Measurements from ENCODE around the gene LIMA1.

Gene LIMA1

DNA sequence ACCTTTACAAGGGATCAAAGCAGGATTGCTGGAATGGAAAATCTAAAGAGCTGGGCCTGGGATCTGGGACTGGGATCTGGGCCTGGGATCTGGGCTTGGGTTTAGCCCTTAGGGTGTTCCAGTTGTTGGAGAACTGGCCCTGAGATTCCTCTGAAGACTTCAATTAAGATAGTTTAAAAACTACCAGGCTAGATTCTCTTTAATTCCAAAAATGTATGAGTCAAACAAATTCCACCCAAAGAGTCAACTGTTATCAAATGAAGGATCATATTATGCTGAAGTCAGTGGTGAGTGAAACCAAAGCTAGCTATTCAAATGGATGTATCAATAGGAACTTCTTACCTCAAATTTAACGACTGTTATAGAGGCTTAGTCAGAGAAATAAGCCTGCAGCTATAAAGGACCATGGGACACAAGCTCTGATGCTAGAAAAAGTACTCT, 40.5 kb downstream of the LIMA1 start:
- no peak for DNase-seq (ENCODE audit: extremely low spot score)
- TF ChIP-seq TARDBP (IDR thresholded peaks at IDR 0.05): no peak
- TF ChIP-seq SUZ12 (IDR thresholded peaks at IDR 0.05): no peak
- TF ChIP-seq CTBP1 (IDR thresholded peaks at IDR 0.05; ENCODE audit: borderline replicate concordance): no peak
- no peak for TF ChIP-seq FOXM1 (IDR thresholded peaks at IDR 0.05; ENCODE audit: borderline replicate concordance)
- TF ChIP-seq PKNOX1 (IDR thresholded peaks at IDR 0.05): no peak
- TF ChIP-seq NFRKB (IDR thresholded peaks at IDR 0.05): no peak
- no peak for TF ChIP-seq ARNT (IDR thresholded peaks at IDR 0.05)
- TF ChIP-seq L3MBTL2 (conservative IDR thresholded peaks at IDR 0.05): no peak
- TF ChIP-seq ELF4 (IDR thresholded peaks at IDR 0.05): no peak
- TF ChIP-seq FOXK2 (IDR thresholded peaks at IDR 0.05): no peak
- no peak for TF ChIP-seq ZNF384 (IDR thresholded peaks at IDR 0.05)
- no peak for TF ChIP-seq BHLHE40 (IDR thresholded peaks at IDR 0.05; ENCODE audit: borderline replicate concordance)
- no peak for TF ChIP-seq FOXA1 (IDR thresholded peaks at IDR 0.05)
- ChIA-PET POLR2A (interaction anchor here (1.1 to 1.2 kb wide), 2 partner anchors 22 to 41 kb away, joined by 3 to 4 read pairs; no protein-coding TSS in a partner anchor), CTCF (no interaction called here)

DNA sequence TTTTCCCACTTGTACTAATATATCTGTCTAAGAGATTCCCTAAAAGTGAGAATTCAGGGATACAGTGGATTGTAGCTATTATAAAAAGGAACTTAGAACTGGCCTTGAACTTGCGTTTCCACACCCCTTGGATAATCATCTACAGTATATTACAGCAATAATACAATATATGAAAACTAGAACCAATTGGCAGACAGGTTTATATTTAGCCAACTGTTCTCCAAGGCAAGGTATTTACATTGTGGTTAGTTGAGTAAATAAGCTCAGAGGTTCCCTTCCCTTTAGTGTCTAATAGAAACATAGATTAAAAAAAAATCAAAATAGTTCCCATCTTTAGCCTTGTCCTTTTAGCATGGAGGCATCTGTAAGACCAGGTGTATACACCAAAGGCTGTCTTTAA, 42.1 kb downstream of the LIMA1 start:
- ChIA-PET POLR2A (interaction anchor here (1.3 kb wide), 1 partner anchor 18 kb away, joined by 3 read pairs; no protein-coding TSS in a partner anchor), CTCF (no interaction called here)
- DNase-seq (ENCODE audit: extremely low spot score): no peak
- TF ChIP-seq SP1 (IDR thresholded peaks at IDR 0.05) (no peak), FOXA1 (IDR thresholded peaks at IDR 0.05) (no peak), ELF4 (IDR thresholded peaks at IDR 0.05) (no peak), HDGF (IDR thresholded peaks at IDR 0.05; ENCODE audit: borderline replicate concordance) (no peak), TARDBP (IDR thresholded peaks at IDR 0.05) (no peak), ZNF384 (IDR thresholded peaks at IDR 0.05) (no peak), FOXM1 (IDR thresholded peaks at IDR 0.05; ENCODE audit: borderline replicate concordance) (no peak), SUZ12 (IDR thresholded peaks at IDR 0.05) (no peak), LEF1 (IDR thresholded peaks at IDR 0.05; ENCODE audit: borderline replicate concordance) (no peak), NFRKB (IDR thresholded peaks at IDR 0.05) (no peak), ARNT (IDR thresholded peaks at IDR 0.05) (no peak), CTBP1 (IDR thresholded peaks at IDR 0.05; ENCODE audit: borderline replicate concordance) (no peak), L3MBTL2 (conservative IDR thresholded peaks at IDR 0.05) (no peak)

DNA sequence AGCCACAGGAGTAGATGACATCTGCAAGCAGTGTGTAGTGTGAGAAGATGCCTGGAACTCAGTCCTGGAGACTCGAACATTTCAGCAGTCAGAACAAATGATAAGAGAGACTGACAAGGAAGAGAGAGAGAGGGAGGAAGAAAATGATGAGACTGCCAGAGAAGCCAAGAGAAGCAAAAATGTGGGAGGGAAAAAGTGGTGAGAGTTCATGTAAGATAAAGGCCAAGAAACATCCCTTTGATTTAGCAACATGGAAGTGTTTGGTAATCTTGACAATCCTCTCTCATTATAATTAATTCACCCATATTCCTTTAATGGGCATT, 42.6 kb downstream of the LIMA1 start:
- ChIA-PET POLR2A (interaction anchor here (1.3 kb wide), 1 partner anchor 18 kb away, joined by 3 read pairs; no protein-coding TSS in a partner anchor), CTCF (no interaction called here)
- DNase-seq (ENCODE audit: extremely low spot score): no peak
- no peak for TF ChIP-seq LEF1 (IDR thresholded peaks at IDR 0.05; ENCODE audit: borderline replicate concordance)
- TF ChIP-seq BHLHE40 (IDR thresholded peaks at IDR 0.05; ENCODE audit: borderline replicate concordance): no peak
- no peak for TF ChIP-seq NFRKB (IDR thresholded peaks at IDR 0.05)
- TF ChIP-seq TARDBP (IDR thresholded peaks at IDR 0.05): no peak
- no peak for TF ChIP-seq SP1 (IDR thresholded peaks at IDR 0.05)

DNA sequence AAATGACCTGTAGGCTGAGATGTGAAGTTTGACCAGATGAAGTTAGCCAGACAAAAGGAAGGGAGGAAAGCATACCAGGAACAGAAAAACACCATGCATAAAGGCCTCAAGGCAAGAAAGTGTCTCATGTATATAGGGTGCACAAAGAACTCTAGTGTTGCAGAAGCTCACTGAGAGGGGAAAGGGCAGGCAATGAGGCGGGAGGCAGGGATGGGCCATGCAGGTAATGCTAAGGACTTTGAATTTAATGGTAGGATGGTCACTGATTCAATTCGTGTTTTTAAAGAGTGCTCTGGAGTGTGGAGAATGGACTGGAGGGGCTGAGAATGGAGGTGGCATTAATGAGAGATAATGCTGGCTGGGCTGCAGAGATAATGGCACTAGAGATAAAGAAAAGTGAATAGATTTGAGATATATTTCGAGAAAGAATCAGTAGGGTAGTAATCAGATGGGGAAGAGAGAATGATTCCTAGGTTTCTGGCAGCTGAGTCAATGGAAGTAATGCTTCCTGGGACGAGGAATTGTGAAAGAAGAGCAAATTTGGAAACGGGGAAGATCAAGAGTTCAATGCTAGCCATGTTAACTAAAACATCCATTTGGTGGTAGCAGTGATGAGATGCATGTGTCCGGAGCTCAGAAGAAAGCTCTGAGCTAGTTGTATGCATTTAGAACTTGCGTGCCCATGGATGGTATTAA, 43.1 kb downstream of the LIMA1 start:
- TF ChIP-seq PKNOX1 (IDR thresholded peaks at IDR 0.05) (no peak), FOXA1 (IDR thresholded peaks at IDR 0.05) (no peak), SUZ12 (IDR thresholded peaks at IDR 0.05) (no peak), TARDBP (IDR thresholded peaks at IDR 0.05) (no peak), NFRKB (IDR thresholded peaks at IDR 0.05) (no peak), FOXK2 (IDR thresholded peaks at IDR 0.05) (no peak), BHLHE40 (IDR thresholded peaks at IDR 0.05; ENCODE audit: borderline replicate concordance) (no peak), SP1 (IDR thresholded peaks at IDR 0.05) (no peak), LEF1 (IDR thresholded peaks at IDR 0.05; ENCODE audit: borderline replicate concordance) (no peak), HDGF (IDR thresholded peaks at IDR 0.05; ENCODE audit: borderline replicate concordance) (no peak), FOXM1 (IDR thresholded peaks at IDR 0.05; ENCODE audit: borderline replicate concordance) (no peak), ZNF384 (IDR thresholded peaks at IDR 0.05) (no peak)
- POLR2A ChIA-PET: interaction anchor here (1.3 kb wide), 1 partner anchor 18 kb away, joined by 3 read pairs; no protein-coding TSS in a partner anchor
- CTCF ChIA-PET: no interaction called here
- DNase-seq (ENCODE audit: extremely low spot score): no peak

GRCh38 chr12:50239355-50239891, 43.9 kb downstream of the LIMA1 start:
- no peak for DNase-seq (ENCODE audit: extremely low spot score)
- POLR2A ChIA-PET: no interaction called here
- CTCF ChIA-PET: no interaction called here
- TF ChIP-seq FOXK2 (IDR thresholded peaks at IDR 0.05): no peak
- no peak for TF ChIP-seq FOXA1 (IDR thresholded peaks at IDR 0.05)
- no peak for TF ChIP-seq CTBP1 (IDR thresholded peaks at IDR 0.05; ENCODE audit: borderline replicate concordance)
- no peak for TF ChIP-seq PKNOX1 (IDR thresholded peaks at IDR 0.05)

GRCh38 chr12:50234347-50234746, 49.0 kb downstream of the LIMA1 start:
- POLR2A ChIA-PET: interaction anchor here (0.7 kb wide), 1 partner anchor 50 kb away, joined by 3 read pairs; no protein-coding TSS in a partner anchor
- TF ChIP-seq HDGF (IDR thresholded peaks at IDR 0.05; ENCODE audit: borderline replicate concordance) (no peak), L3MBTL2 (conservative IDR thresholded peaks at IDR 0.05) (no peak), ZNF384 (IDR thresholded peaks at IDR 0.05) (no peak), FOXM1 (IDR thresholded peaks at IDR 0.05; ENCODE audit: borderline replicate concordance) (no peak), FOXK2 (IDR thresholded peaks at IDR 0.05) (no peak), TARDBP (IDR thresholded peaks at IDR 0.05) (no peak), BHLHE40 (IDR thresholded peaks at IDR 0.05; ENCODE audit: borderline replicate concordance) (no peak), PKNOX1 (IDR thresholded peaks at IDR 0.05) (no peak), FOXA1 (IDR thresholded peaks at IDR 0.05) (no peak), ELF4 (IDR thresholded peaks at IDR 0.05) (no peak), SP1 (IDR thresholded peaks at IDR 0.05) (no peak)
- CTCF ChIA-PET: no interaction called here
- no peak for DNase-seq (ENCODE audit: extremely low spot score)

Measured in HEK293T (cell line).